H1 (cell line): ENCODE data around the gene OR4K2. TPM values are rescaled to one million over a fixed set of nuclear protein-coding genes. Genes with fewer than 3 reads are reported as not detected.

Experiments used
- polyA plus RNA-seq, 7 experiments: library from polyadenylated mRNA; depleted of rRNA in 3 of 7; stranded (reverse) in 5 of 7; unstranded in 2 of 7; fragments of >200 nt in 5 of 7; fragments of 200-250 nt in 2 of 7; gene quantifications; 1 replicate in 5 of 7; 2 replicates in 1 of 7; 4 replicates in 1 of 7; pipeline versions ENCODE4 v1.2.1 to v1.2.3, GENCODE V29; 2011 to 2013; ENCODE audit warnings: missing spikeins in 2 of 7, mixed read lengths in 2 of 7
- total RNA-seq: library from RNA; stranded (reverse); fragmentation: NEBNext Ultra II Directional; extraction: Animal tissue kit (Norgen Biotek cat#: 25700); gene quantifications from 2 replicates; pipeline ENCODE4 v1.2.1, GENCODE V29; 2021

Gene OR4K2
- total and polyA plus RNA-seq, 2 of the 8 experiments (the other 6 are each of a cell fraction or from before 2014, with no cell fraction given) = not detected

Other genes with a start within 250 kb of the OR4K2 start
- not detected in 2 replicates for gene OR11H2, start 161.3 kb upstream of the OR4K2 start, total RNA-seq
- not detected in 2 replicates for gene OR11H2, start 161.3 kb upstream of the OR4K2 start, polyA plus RNA-seq (2011; rRNA removed)
- gene OR4Q3, start 131.6 kb upstream of the OR4K2 start, total RNA-seq = not detected in 2 replicates
- not detected in 2 replicates for gene OR4Q3, start 131.6 kb upstream of the OR4K2 start, polyA plus RNA-seq (2011; rRNA removed)
- gene OR4M1, start 101.6 kb upstream of the OR4K2 start, total RNA-seq = not detected in 2 replicates
- not detected in 2 replicates for gene OR4M1, start 101.6 kb upstream of the OR4K2 start, polyA plus RNA-seq (2011; rRNA removed)
- not detected in 2 replicates for gene OR4N2, start 71.4 kb upstream of the OR4K2 start, total RNA-seq
- not detected in 2 replicates for gene OR4N2, start 71.4 kb upstream of the OR4K2 start, polyA plus RNA-seq (2011; rRNA removed)
- not detected in 2 replicates for gene OR4K5, start 45.5 kb downstream of the OR4K2 start, total RNA-seq
- not detected in 2 replicates for gene OR4K5, start 45.5 kb downstream of the OR4K2 start, polyA plus RNA-seq (2011; rRNA removed)
- gene OR4K1, start 55.8 kb downstream of the OR4K2 start, total RNA-seq = not detected in 2 replicates
- gene OR4K1, start 55.8 kb downstream of the OR4K2 start, polyA plus RNA-seq (2011; rRNA removed) = not detected in 2 replicates
- not detected in 2 replicates for gene OR4K15, start 100.4 kb downstream of the OR4K2 start, total RNA-seq
- not detected in 2 replicates for gene OR4K15, start 100.4 kb downstream of the OR4K2 start, polyA plus RNA-seq (2011; rRNA removed)
- not detected in 2 replicates for gene OR4Q2, start 127.0 kb downstream of the OR4K2 start, total RNA-seq
- gene OR4Q2, start 127.0 kb downstream of the OR4K2 start, polyA plus RNA-seq (2011; rRNA removed) = not detected in 2 replicates
- not detected in 2 replicates for gene OR4K14, start 144.2 kb downstream of the OR4K2 start, total RNA-seq
- gene OR4K14, start 144.2 kb downstream of the OR4K2 start, polyA plus RNA-seq (2011; rRNA removed) = not detected in 2 replicates
- not detected in 2 replicates for gene OR4K13, start 160.9 kb downstream of the OR4K2 start, total RNA-seq
- gene OR4K13, start 160.9 kb downstream of the OR4K2 start, polyA plus RNA-seq (2011; rRNA removed) = not detected in 2 replicates
- not detected in 2 replicates for gene OR4L1, start 184.9 kb downstream of the OR4K2 start, total RNA-seq
- not detected in 2 replicates for gene OR4L1, start 184.9 kb downstream of the OR4K2 start, polyA plus RNA-seq (2011; rRNA removed)
- not detected in 2 replicates for gene OR4K17, start 235.6 kb downstream of the OR4K2 start, total RNA-seq
- gene OR4K17, start 235.6 kb downstream of the OR4K2 start, polyA plus RNA-seq (2011; rRNA removed) = not detected in 2 replicates